ENCODE data around the gene C1orf210. TPM values are rescaled to one million over a fixed set of nuclear protein-coding genes. Genes with fewer than 3 reads are reported as not detected.

Gene C1orf210
- total and polyA plus RNA-seq, 9 of the 15 experiments (the other 6 are each of a cell fraction or from before 2014, with no cell fraction given) = 0.21 TPM; not detected in 8

GRCh38 chr1:43319288-43319687 is 33.9 kb upstream of the C1orf210 start:
- intact Hi-C loops (cut with micrococcal nuclease) = no loop called here
- Histone ChIP-seq H3K4me2 (ENCODE audit: insufficient read depth, low read length) (no peak overlapping the region), H3K9me3 (replicated peaks; ENCODE audit: control insufficient read depth, insufficient read depth, low read depth, low read length) (peaks cover 2% of the 10 kb centered on the region; the same call in 1 of the 2 replicates), H3K36me3 (ENCODE audit: control insufficient read depth, insufficient read depth, low read length) (no peaks in the 10 kb centered on the region), H3K27me3 (ENCODE audit: control insufficient read depth in 2 of 2, insufficient read depth in 2 of 2, low read length in 2 of 2) (peaks cover 6 to 21% of the 10 kb centered on the region in 2 experiments; a peak in 3 of 5 replicates), H3K4me1 (replicated peaks in 1 of 2; ENCODE audit: control insufficient read depth in 2 of 2, insufficient read depth in 2 of 2, low read length in 2 of 2) (peaks cover 3 to 11% of the 10 kb centered on the region in 2 experiments; a peak in 3 of 5 replicates), H3K27ac (ENCODE audit: extremely low read depth, low read depth, low read length) (no peak overlapping the region), H4K20me1 (replicated peaks; ENCODE audit: control insufficient read depth, insufficient read depth, low read length) (peaks cover 8% of the 10 kb centered on the region; the same call in 1 of the 2 replicates), H3K9me1 (ENCODE audit: control insufficient read depth, insufficient read depth, low read length) (no peaks in the 10 kb centered on the region), H3K79me2 (ENCODE audit: control insufficient read depth, insufficient read depth, low read length) (no peaks in the 10 kb centered on the region), H3K9ac (ENCODE audit: insufficient read depth in 1 of 2, low read depth in 2 of 2, low read length in 2 of 2) (no peak overlapping the region), H2AFZ (ENCODE audit: low read depth, low read length) (no peak overlapping the region), H3K4me3 (no peak overlapping the region)
- DNase-seq (ENCODE audit: extremely low read depth in 1 of 4, low spot score in 3 of 4) = no peak
- in situ Hi-C loops (cut with MboI) = no loop called here
- ATAC-seq = no peak
- WGBS (ENCODE audit: insufficient coverage, low coverage, missing lambda C conversion rate) = 30% methylated on average over 5 of the region's 5 CpGs
- ChIA-PET CTCF (ENCODE audit: low intra/inter-chr PET ratio) (no interaction called here), POLR2A (no interaction called here)
- BruUV-seq (replicated peaks) = no TSS peak
- no peak for FAIRE-seq
- TF ChIP-seq STAT5A (IDR thresholded peaks at IDR 0.05; ENCODE audit: borderline replicate concordance, low read length) (no peak), EWSR1 (IDR thresholded peaks at IDR 0.05; ENCODE audit: borderline replicate concordance, low read depth, partially characterized antibody) (no peak), NUFIP1 (IDR thresholded peaks at IDR 0.05; ENCODE audit: partially characterized antibody) (no peak)
- TF ChIP-seq, protein P1, sequence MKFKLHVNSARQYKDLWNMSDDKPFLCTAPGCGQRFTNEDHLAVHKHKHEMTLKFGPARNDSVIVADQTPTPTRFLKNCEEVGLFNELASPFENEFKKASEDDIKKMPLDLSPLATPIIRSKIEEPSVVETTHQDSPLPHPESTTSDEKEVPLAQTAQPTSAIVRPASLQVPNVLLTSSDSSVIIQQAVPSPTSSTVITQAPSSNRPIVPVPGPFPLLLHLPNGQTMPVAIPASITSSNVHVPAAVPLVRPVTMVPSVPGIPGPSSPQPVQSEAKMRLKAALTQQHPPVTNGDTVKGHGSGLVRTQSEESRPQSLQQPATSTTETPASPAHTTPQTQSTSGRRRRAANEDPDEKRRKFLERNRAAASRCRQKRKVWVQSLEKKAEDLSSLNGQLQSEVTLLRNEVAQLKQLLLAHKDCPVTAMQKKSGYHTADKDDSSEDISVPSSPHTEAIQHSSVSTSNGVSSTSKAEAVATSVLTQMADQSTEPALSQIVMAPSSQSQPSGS (CRISPR knock-in tag; IDR thresholded peaks at IDR 0.05) = peak; percentile 6; the same call in 1 of the 2 replicates

DNA sequence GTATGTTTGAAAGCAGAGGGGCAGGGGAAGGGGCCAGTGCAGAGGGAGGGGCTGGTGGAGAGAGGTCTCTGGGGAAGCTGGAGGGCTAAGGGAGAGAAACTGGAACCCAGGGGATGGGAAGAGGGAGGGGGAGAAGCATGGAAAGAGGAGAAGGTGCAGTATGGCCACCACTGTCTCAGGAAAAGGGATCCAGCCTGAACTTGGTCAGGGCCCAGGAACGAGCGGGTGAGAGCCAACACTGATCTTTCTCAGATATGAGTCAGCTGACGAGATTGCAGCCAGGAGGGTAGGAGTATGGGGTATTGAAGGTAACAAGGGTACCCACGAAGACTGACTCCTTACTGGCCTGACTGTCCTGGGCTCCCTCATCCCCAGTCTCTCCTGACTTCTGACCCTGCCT is 33.5 kb upstream of the C1orf210 start:
- DNase-seq (ENCODE audit: extremely low read depth in 1 of 4, low spot score in 3 of 4) (no peak), FAIRE-seq (no peak), ATAC-seq (no peak)
- Histone ChIP-seq H3K4me3 (no peak overlapping the region), H3K79me2 (ENCODE audit: control insufficient read depth, insufficient read depth, low read length) (no peaks in the 10 kb centered on the region), H3K9ac (ENCODE audit: insufficient read depth in 1 of 2, low read depth in 2 of 2, low read length in 2 of 2) (no peak overlapping the region), H3K9me1 (ENCODE audit: control insufficient read depth, insufficient read depth, low read length) (no peaks in the 10 kb centered on the region), H3K9me3 (replicated peaks; ENCODE audit: control insufficient read depth, insufficient read depth, low read depth, low read length) (no peaks in the 10 kb centered on the region), H3K36me3 (ENCODE audit: control insufficient read depth, insufficient read depth, low read length) (no peaks in the 10 kb centered on the region), H4K20me1 (replicated peaks; ENCODE audit: control insufficient read depth, insufficient read depth, low read length) (peaks cover 8% of the 10 kb centered on the region; the same call in 1 of the 2 replicates), H3K27me3 (ENCODE audit: control insufficient read depth in 2 of 2, insufficient read depth in 2 of 2, low read length in 2 of 2) (peaks cover 6 to 21% of the 10 kb centered on the region in 2 experiments; a peak in 3 of 5 replicates), H3K4me2 (ENCODE audit: insufficient read depth, low read length) (no peak overlapping the region), H2AFZ (ENCODE audit: low read depth, low read length) (no peak overlapping the region), H3K4me1 (replicated peaks in 1 of 2; ENCODE audit: control insufficient read depth in 2 of 2, insufficient read depth in 2 of 2, low read length in 2 of 2) (peaks cover 3 to 11% of the 10 kb centered on the region in 2 experiments; a peak in 3 of 5 replicates), H3K27ac (ENCODE audit: extremely low read depth, low read depth, low read length) (no peak overlapping the region)
- CTCF ChIA-PET (ENCODE audit: low intra/inter-chr PET ratio) = no interaction called here
- intact Hi-C loops (cut with micrococcal nuclease) = no loop called here
- POLR2A ChIA-PET = no interaction called here
- in situ Hi-C loops (cut with MboI) = no loop called here
- WGBS (ENCODE audit: insufficient coverage, low coverage, missing lambda C conversion rate) = 28% methylated on average over 4 of the region's 4 CpGs
- no TSS peak for BruUV-seq (replicated peaks)
- TF ChIP-seq RB1 (IDR thresholded peaks at IDR 0.05; ENCODE audit: low read depth) = no peak
- TF ChIP-seq SMAD4 (CRISPR knock-in tag; conservative IDR thresholded peaks at IDR 0.05) = no peak
- no peak for TF ChIP-seq ZNF584 (CRISPR knock-in tag; IDR thresholded peaks at IDR 0.05; ENCODE audit: low read depth)
- TF ChIP-seq, protein P2, sequence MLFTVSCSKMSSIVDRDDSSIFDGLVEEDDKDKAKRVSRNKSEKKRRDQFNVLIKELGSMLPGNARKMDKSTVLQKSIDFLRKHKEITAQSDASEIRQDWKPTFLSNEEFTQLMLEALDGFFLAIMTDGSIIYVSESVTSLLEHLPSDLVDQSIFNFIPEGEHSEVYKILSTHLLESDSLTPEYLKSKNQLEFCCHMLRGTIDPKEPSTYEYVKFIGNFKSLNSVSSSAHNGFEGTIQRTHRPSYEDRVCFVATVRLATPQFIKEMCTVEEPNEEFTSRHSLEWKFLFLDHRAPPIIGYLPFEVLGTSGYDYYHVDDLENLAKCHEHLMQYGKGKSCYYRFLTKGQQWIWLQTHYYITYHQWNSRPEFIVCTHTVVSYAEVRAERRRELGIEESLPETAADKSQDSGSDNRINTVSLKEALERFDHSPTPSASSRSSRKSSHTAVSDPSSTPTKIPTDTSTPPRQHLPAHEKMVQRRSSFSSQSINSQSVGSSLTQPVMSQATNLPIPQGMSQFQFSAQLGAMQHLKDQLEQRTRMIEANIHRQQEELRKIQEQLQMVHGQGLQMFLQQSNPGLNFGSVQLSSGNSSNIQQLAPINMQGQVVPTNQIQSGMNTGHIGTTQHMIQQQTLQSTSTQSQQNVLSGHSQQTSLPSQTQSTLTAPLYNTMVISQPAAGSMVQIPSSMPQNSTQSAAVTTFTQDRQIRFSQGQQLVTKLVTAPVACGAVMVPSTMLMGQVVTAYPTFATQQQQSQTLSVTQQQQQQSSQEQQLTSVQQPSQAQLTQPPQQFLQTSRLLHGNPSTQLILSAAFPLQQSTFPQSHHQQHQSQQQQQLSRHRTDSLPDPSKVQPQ (CRISPR knock-in tag; IDR thresholded peaks at IDR 0.05; ENCODE audit: borderline replicate concordance) = no peak
- TF ChIP-seq RFX5 (IDR thresholded peaks at IDR 0.05; ENCODE audit: low read depth, low read length) = no peak
- no peak for TF ChIP-seq ARHGAP35 (IDR thresholded peaks at IDR 0.05; ENCODE audit: partially characterized antibody)
- TF ChIP-seq CBX3 (IDR thresholded peaks at IDR 0.05; ENCODE audit: borderline replicate concordance in 1 of 2, low read length in 2 of 2) = no peak
- TF ChIP-seq ZNF239 (CRISPR knock-in tag; IDR thresholded peaks at IDR 0.05) = no peak
- TF ChIP-seq C11orf30 (IDR thresholded peaks at IDR 0.05; ENCODE audit: low read depth) = no peak
